ENCODE measurements around the gene TRIM15.
"Not testable (repeated sequence)": the region's sequence is repeated elsewhere in the genome, so short reads cannot be mapped to it uniquely, and the experiment has no call there.

Gene TRIM15

DNA sequence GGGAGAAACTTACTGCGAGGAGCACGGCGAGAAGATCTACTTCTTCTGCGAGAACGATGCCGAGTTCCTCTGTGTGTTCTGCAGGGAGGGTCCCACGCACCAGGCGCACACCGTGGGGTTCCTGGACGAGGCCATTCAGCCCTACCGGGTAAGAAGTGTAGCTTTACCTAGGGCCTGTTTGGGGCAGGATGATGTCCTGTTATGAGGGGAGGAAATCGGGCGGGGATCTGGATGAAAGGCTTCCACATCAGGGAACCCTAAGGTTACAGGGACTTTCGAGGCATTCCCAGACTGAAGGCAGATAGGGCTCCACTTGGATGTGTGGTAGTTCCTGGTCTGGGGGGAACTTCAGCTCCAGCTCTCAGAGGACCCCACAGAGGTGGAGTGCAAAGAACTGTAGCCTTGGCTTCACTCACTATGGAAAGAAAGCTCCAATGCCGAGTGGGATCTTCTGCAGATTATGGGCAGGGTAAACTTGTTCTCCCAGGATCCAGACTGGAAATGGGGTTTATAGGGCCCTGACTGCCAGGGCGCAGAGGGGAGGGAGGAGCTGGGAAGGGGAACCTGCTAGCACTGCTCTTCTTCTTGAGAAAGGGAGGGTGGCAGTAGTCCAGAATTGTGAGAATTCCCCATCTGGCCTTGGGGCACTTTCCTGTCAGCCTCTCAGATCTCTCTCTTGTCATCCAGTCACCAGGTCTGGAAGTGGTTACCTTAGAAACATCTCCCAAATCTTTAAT is 740 bp downstream of the TRIM15 start:
- DNase-seq, result no peak

DNA sequence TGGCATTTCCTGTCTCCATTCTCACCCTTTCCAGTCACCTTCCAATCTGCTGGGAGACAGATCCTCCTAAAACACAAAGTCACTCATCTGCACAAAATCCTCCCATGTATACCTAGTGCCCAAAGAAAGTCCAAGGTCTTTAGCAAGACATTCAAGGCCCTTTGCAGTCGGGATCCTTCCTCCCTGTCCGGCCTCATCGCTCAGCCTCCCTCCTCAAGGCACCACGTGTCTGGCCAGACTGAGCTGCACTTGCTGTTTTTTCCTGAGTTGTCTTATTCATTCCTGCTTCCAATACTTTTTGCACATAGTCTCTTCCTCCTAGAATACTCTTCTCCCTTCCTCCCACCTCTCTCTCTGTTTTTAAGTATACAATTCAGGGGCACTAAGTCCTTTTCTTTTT is 1.4 kb downstream of the TRIM15 start:
- DNase-seq, result no peak

DNA sequence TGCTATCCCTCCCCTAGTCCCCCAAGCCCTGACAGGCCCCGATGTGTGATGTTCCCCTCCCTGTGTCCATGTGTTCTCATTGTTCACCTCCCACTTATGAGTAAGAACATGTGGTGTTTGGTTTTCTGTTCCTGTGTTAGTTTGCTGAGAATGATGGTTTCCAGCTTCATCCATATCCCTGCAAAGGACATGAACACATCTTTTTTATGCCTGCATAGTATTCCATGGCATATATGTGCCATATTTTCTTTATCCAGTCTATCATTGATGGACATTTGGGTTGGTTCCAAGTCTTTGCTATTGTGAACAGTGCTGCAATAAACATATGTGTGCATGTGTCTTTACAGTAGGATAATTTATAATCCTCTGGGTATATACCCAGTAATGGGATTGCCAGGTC is 1.9 kb downstream of the TRIM15 start:
- DNase-seq, result not testable (repeated sequence)

DNA sequence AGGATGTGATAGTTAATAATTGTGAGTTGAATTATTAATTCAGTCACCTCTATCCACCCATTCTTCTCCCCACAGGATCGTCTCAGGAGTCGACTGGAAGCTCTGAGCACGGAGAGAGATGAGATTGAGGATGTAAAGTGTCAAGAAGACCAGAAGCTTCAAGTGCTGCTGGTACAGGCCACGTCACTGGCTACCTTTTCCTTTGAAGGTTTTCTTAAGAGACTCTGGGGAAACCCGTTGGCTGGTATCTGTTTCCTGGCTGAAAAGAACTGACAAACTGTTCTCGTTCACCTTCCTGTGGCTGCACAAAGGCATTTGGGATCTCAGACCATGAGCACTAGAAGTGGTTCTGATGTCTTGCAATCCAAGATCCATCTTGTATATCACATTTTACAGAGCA is 3.8 kb downstream of the TRIM15 start:
- DNase-seq, result peak in 2 of 5 donors; percentile 10 to 68

DNA sequence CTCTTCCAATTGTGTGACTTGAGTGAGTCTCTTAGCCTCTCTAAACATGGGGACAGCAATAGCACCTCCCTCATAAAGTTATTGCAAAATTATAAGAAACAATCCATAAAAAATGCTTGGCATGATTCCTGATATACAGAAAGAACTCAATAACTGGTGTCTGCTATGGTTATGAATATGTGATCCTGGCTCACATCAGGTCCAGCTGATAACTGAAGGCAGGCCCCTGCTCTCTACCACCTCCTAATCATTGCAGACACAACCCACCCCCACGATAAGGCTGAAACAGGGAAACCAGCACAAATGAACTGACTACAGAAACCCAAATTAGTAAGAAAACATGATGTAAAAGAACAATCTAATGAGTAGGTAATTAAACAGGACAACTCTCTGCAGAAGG is 5.4 kb downstream of the TRIM15 start:
- no peak for DNase-seq

DNA sequence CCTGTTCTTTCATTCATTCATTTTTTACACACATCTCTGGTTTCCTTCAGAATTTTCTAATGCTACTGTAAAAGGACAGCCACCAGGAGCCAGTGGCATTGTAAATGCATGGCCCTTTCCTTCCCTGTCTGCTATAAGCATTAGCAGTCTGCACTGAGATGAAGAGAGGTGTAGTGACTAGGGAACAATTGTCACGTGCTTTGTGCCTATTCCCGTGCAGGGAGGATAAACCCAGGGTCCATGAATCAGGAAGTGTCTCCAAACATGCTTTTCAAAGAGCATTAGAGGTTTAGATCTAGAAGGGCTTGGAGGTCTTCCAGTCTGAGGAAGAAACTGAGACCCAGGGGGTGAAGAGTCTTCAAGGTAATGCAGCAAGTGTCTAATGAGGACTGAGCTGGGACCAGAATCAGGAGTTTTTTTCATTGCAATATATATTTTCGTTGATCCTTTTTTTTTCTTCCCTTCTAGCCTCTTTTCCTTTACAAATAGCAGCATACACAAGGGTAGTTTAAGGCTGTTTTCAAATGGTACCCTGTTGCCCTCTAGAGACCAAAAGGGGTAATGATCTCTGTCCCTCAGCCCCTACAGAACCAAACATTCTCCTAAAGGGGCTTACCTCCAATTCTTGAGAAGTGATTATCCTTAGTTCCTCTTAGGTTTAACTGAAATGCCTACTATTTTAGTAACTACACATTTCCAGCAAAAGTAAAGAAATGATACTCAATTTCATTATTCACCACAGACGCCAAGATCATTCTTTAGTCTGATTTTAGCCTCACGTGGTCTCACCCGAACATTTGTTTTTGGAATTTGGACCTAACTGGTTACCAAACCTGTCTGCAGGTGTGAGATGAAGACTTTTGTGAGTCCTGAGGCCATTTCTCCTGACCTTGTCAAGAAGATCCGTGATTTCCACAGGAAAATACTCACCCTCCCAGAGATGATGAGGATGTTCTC is 6.6 kb downstream of the TRIM15 start:
- DNase-seq, result peak in 1 of 5 donors; percentile 59

DNA sequence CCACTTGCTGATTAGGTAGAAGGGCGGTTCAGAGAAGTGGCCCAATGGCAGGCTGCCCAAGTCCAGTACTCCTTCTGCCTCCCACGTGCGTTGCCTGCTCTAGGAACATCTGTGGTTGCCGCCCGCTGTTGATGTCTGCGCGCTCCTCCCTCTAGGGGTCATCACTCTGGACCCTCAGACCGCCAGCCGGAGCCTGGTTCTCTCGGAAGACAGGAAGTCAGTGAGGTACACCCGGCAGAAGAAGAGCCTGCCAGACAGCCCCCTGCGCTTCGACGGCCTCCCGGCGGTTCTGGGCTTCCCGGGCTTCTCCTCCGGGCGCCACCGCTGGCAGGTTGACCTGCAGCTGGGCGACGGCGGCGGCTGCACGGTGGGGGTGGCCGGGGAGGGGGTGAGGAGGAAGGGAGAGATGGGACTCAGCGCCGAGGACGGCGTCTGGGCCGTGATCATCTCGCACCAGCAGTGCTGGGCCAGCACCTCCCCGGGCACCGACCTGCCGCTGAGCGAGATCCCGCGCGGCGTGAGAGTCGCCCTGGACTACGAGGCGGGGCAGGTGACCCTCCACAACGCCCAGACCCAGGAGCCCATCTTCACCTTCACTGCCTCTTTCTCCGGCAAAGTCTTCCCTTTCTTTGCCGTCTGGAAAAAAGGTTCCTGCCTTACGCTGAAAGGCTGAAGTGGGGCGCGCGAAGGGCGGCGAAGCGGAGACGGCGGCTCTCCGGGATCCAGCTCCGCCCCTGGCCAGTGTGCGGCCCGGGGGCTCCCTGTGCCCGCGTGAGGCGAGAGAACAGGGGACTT is 8.5 kb downstream of the TRIM15 start:
- DNase-seq, result no peak

DNA sequence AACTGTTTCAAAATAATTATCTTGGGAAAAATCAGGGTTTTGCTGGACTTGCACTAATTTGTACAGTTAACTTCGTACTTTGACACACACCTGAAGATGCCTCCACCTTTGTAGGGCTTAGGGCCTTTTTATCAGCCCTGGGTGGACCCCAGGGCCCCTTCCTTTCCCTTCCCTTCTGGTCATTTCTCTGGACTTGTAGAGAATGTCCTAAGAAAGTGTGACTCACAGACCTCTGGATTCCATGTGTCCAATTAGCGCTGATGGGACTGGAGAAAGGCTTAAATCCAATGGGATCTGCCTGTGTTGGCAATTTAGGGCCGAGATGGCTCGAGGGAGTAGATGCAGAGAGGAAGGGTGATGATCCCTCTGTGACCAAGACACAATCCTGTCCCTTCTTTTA is 9.3 kb downstream of the TRIM15 start:
- no peak for DNase-seq

DNA sequence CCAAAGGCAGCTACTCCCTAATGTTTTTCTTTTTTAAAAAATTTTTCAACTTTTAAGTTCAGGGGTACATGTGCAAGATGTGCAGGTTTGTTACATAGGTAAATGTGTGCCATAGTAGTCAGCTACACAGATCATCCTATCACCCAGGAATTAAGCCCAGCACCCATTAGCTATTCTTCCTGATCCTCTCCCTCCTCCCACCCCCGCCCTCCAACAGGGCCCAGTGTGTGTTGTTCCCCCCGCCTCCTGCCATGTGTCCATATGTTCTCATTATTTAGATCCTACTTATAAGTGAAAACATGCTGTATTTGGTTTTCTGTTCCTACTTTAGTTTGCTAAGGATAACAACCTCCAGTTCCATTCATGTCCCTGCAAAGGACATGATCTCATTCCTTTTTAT is 12.4 kb downstream of the TRIM15 start:
- no peak for DNase-seq

DNA sequence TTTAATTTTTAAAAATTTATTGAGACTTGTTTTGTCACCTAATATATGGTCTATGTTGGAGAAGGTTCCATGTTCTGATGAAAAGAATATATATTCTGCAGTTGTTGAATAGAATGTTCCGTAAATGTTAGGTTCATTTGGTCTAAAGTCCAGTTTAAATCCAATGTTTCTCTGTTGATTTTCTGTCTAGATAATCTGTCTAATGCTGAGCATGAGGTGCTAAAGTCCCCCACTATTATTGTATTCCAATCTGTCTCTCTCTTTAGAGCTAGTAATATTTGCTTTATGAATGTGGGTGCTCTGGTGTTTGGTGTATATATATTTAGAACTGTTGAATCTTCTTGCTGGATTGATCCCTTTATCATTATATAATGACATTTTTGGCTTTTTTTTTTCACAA is 15.5 kb downstream of the TRIM15 start:
- DNase-seq, result no peak

DNA sequence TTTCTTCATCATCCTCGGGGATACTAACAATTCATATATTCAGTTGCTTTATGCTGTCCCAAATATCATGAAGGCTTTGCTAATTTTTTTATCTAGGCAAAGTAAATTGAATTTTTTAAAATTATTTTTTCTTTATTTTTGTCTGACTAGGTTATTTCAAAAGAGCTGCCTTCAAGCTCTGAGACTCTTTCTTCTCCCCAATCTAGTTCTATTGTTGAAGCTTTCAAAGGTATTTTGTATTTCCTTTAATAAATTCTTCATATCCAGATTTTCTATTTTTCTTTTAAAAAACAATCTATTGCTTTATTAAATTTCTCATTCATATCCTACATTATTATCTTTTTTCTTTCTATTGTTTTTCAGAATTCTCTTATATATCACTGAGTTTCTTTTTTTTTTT is 16.8 kb downstream of the TRIM15 start:
- DNase-seq, result no peak

DNA sequence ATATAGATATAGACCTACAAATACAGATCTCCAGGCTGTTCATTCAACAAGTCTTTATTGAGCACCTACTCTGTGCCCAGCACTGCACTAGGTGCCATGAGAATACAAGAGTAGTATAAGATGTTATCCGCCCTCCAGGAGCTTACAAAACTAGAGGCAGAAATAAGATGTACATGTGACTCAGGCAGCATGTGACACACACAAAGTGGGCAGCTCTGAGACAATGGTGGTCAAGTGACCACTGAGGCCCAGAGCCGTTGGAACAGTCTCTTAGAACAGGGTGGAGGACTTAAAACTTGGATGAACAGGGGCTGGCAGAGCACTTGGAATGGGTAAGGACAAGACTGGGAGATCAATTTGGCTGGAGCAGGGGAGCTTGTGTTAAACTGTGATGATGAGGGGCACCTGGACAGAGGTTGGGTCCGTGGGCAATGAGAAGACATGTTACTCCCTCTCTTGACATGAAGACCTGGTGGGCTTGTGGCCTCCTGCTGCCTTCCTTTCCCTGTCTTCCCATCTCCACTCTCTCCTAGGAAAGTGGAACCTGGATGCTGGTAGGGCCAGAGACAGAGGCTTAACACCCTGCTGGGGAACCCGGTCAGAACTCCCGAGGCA is 21.2 kb downstream of the TRIM15 start:
- DNase-seq, result no peak

DNA sequence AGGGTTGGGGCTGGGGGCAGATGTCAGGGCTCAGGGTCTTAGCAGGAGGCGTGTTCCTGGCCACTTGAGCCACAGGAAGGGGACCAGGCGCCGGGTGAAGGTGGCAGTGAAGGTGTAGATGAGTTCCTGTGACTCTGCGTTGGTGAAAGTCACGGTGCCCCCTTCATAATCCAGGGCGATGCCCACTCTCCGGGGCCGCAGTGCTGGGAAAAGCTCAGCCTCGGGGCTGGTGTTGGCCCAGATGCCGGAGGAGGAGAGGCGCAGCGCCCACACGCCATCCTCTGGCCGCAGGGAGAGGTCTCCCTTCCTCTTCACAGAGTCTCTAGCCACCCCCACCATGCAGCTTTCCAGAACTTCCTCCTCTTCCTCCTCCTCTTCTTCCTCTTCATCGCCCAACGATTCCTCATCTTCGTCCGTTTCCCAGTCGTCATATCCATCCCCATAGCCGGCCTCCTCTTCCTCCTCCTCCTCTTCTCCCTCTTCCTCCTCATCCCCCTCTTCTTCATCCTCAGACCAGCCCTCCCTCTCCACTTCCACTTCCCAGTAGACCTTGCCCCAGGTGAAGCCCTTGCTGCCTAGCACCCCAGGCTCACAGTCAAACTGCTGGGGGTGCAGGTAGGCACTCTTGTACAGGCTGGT is 22.6 kb downstream of the TRIM15 start:
- DNase-seq, result no peak

DNA sequence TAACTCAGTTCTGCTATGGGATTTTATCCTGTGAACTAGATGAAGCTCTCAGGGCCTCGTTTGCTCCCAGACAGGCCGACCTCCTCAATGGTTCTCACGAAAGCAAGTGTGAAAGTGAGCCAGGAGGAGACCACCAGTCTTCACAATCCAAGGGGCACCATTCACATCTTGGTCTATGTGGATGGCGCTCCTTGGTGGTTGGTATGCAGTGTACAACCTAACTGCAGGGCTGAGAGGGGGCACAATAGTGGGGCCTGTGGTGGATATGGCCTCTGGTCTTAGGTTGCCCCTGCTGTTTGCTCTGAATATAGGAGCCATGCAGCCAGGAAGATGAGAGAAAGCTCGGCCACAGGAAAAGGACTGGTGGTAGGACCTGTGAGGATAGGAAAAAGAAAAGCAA is 25.2 kb downstream of the TRIM15 start:
- no peak for DNase-seq

DNA sequence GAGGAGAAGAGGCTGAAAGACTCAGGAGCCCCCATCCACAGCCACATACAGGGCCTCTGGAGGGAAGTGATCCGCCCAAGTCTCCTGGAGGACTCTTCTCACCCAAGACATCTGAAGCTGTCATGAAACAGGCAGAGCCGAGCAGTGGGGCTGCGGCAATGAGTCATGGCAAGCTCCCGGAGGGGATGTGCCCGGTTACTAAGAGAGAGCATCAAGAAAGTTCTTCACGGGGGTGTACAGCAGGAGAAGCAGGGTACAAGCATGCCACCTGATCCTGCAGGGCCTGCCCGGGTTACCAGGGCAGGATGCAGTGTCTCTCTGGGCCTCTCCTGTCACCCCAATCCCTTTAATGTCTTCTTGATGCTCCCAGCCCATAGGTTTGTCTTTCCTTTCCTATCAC is 28.7 kb downstream of the TRIM15 start:
- no peak for DNase-seq

DNA sequence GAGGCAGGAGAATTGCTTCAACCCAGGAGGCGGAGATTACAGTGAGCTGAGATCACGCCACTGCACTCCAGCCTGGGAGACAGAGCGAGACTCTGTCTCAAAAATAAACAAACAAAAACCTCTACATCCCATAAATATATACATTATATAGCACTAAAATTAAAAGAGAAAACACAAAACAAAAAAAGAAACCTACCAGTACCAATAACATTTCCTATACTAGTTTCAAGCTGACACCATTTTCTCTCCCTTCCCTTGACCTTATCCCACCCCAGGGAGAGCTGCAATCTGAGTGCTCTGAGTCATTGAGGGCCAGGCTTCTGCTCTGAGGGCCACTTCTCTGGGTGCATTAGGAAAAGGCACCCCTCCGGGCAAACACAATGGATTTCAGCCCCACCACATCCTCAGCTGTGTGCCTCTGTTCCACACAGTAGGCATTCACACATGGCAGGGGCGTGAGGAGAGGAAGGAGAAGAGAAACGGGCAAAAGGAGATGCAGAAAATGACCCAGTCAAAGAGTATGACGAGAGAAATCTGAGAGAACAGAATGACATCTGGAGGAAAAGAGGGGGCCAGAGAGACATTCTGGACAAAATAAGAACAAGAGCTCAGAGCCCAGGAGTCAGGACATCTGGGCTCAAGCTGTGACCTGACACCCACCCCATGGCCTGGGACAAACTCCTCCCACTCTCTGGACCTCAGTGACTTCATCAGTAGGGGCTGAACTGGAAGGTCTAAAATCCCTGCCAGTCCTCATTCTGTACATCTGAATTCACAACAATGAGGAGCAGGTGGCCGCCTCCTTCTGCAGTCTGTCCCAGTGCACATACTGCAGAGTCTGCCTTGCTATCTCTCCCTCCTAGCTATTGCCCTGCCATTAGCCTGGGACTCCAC is 31.7 kb downstream of the TRIM15 start:
- DNase-seq, result no peak

DNA sequence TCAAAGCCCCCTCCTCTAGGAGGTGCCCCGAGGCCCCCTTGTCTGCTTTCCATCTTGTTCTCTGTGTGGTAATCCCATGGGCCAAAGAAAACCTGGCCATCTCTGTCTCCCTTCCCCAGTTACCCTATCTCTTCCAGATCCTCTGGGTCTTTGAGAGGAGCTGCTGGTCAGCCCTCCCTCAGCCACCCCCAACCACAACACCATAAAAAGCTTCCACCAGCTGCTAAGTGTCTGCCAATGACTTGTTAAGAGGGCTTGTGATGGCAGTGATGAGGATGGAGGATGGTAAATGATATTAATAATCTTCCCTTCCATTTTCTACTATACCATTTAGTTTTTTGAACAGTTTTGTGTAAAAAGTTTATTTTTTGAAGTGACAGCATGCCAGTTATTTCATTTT is 32.6 kb downstream of the TRIM15 start:
- no peak for DNase-seq

DNA sequence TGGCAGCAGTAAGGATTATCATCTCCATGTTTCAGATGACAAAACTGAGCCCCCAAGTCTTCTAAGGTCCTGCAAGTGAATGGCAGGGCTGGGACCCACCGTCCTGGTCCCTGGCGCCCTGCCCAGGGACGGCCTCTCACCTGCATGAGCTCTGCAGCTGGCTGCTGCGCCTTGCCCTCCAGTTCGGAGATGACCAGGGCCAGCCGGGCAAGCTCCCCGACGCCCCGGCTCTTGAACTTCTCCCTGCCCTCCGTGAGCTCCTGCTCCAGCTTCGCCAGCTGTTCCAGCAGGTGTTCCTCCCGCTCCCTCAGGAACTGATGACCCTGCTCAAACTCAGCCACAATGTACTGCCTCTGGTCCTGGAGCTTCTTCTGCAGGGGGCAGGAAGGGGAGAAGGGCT is 33.0 kb downstream of the TRIM15 start:
- no peak for DNase-seq

DNA sequence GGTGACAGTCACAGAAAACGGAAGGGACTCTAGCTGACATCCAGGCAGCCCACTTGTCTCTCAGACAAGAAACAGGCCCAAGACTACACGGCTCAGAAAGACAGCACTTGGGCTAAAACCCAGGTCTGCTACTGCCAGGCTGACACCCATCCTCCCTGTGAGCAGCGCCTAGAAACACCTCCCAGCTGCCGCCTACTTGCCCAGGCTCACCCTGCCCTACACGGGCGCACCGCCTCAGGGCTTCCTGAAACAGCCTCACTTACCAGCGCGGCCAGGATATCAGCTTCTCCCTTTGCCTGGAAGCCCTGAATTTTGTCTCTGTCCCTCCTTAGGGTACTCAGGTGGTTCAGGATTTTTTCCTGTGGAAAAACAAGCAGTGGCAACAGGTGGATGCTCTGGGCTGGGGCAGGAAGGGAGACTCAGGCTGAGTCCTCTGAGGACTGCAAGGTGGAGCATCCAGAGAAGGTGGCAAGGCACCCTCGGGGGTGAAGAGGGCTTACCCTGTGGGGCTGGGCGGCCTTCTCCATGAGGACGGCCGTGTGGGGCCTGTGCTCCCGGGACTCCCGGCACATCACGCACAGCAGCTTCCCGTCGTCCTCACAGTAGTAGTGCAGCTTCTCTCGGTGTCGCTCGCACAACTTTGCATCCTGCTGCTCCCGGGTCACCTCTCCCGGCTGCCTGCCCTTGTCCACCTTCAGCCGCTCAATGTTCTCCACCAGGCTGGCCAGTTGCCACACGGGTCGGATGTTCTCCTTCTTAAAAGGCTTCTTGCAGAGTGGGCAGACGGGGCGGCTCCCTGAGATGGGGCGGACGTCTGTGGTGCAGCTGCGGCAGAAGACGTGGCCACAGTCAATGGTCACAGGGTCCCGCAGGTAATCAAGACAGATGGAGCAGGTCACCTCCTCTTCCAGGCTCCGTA is 35.1 kb downstream of the TRIM15 start:
- DNase-seq, result no peak

Measured in T-helper 1 cell (primary cell).